Bronchial epithelial cell (primary cell): ENCODE measurements around the gene CARD10. TPM values are rescaled to one million over a fixed set of nuclear protein-coding genes. Genes with fewer than 3 reads are reported as not detected.

Experiments used
- DNase-seq: peaks from one replicate; pipeline ENCODE4 v3.0.0-alpha.2; 2010; ENCODE audit warnings: low read depth
- FAIRE-seq: peaks from 2 replicates; lab custom pipeline; 2011; peaks lifted over from hg19 to GRCh38; lab: Jason Lieb, UNC
- H3K27me3 ChIP-seq: 2 replicates; pipeline ENCODE4 v1.5.1; 2011; ENCODE audit warnings: low read length; ENCODE audit not compliant: control insufficient read depth, insufficient read depth
- H3K36me3 ChIP-seq: 2 replicates; pipeline ENCODE4 v1.5.1; 2011; ENCODE audit warnings: low read length; ENCODE audit not compliant: control insufficient read depth, insufficient read depth
- H3K4me3 ChIP-seq: 2 replicates; pipeline ENCODE4 v1.5.1; 2011; ENCODE audit warnings: mild to moderate bottlenecking, low read depth, low read length, control low read depth
- CTCF ChIP-seq: IDR thresholded peaks from 2 replicates; pipeline ENCODE4 v1.5.1; 2011; ENCODE audit warnings: mild to moderate bottlenecking, moderate library complexity, low read length, control low read depth, inconsistent platforms; ENCODE audit not compliant: insufficient read depth, severe bottlenecking
- total RNA-seq: library from RNA; depleted of rRNA; stranded (reverse); fragments of >200 nt; gene quantifications from 2 replicates; pipeline ENCODE4 v1.2.1, GENCODE V29; 2014

The CARD10 gene
- total RNA-seq, 1 donor from 2014 or later = 14.2 TPM

- H3K36me3 ChIP-seq = no peaks in the 10 kb centered on the region
- DNase-seq (peak; percentile 62), FAIRE-seq (no peak)
- no peak overlapping the region for H3K4me3 ChIP-seq
- peak; percentile 91 for TF ChIP-seq CTCF
- no peaks in the 10 kb centered on the region for H3K27me3 ChIP-seq
Observed at GRCh38 chr22:37457093-37457893, 61.9 kb downstream of the CARD10 start.

GRCh38 chr22:37456346-37456745, 62.9 kb downstream of the CARD10 start:
- TF ChIP-seq CTCF = no peak
- H3K36me3 ChIP-seq = no peaks in the 10 kb centered on the region
- DNase-seq (no peak), FAIRE-seq (no peak)
- H3K4me3 ChIP-seq = no peak overlapping the region
- no peaks in the 10 kb centered on the region for H3K27me3 ChIP-seq

- DNase-seq (no peak), FAIRE-seq (no peak)
- Histone ChIP-seq H3K27me3 (no peaks in the 10 kb centered on the region), H3K4me3 (no peak overlapping the region), H3K36me3 (no peaks in the 10 kb centered on the region)
- TF ChIP-seq CTCF = no peak
Observed at GRCh38 chr22:37455896-37456295, 63.3 kb downstream of the CARD10 start.

GRCh38 chr22:37454857-37455686, 64.1 kb downstream of the CARD10 start:
- TF ChIP-seq CTCF = no peak

DNA sequence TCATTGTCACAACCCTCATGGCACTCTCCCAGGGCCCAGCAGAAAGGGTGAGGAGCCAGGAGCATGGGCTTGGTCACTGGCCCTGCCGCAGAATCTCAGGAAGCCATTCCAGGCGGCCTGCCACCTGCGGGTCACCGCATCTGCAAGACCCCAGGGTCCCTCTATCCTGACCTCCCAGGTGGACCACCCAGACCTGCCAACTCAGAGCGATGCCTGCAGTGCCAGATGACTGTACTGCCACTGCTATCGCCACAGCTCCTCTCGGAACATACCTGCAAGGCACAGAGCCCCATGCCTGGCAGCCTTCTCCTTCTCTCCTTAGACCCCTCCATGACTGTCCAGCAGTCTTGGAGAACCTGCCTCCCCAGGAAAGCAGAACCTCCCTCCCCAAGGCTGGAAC, 65.5 kb downstream of the CARD10 start:
- no peaks in the 10 kb centered on the region for H3K27me3 ChIP-seq
- FAIRE-seq (no peak), DNase-seq (no peak)
- no peak for TF ChIP-seq CTCF
- no peaks in the 10 kb centered on the region for H3K36me3 ChIP-seq
- H3K4me3 ChIP-seq = no peak overlapping the region

More at GRCh38 chr22:37454857-37455686, 64.1 kb downstream of the CARD10 start:
- Histone ChIP-seq H3K4me3 (no peak overlapping the region), H3K36me3 (no peaks in the 10 kb centered on the region), H3K27me3 (no peaks in the 10 kb centered on the region)
- DNase-seq = peak; percentile 86
- peak; percentile 82 for FAIRE-seq
